Keratinocyte (primary cell): ENCODE data around the gene ATM. TPM values are rescaled to one million over a fixed set of nuclear protein-coding genes. Genes with fewer than 3 reads are reported as not detected.

ENCODE experiments used
- DNase-seq: peaks from one replicate; pipeline ENCODE4 v3.0.0-alpha.2; 2011; ENCODE audit warnings: low read depth, missing footprints, low spot score
- FAIRE-seq: peaks from 2 replicates; lab custom pipeline; 2011; peaks lifted over from hg19 to GRCh38; lab: Jason Lieb, UNC
- H2AFZ ChIP-seq: 2 replicates; pipeline ENCODE4 v1.6.0; 2012; ENCODE audit warnings: low read length, control low read depth, inconsistent platforms; ENCODE audit not compliant: control insufficient read depth
- H3K27ac ChIP-seq: 2 replicates; pipeline ENCODE4 v1.5.1; 2011; ENCODE audit warnings: low read length; ENCODE audit not compliant: control insufficient read depth, insufficient read depth
- H3K27me3 ChIP-seq: 3 replicates; pipeline ENCODE4 v1.6.0; 2011; ENCODE audit warnings: low read length; ENCODE audit not compliant: control insufficient read depth, insufficient read depth; ENCODE audit errors: extremely low read depth
- H3K36me3 ChIP-seq, 2 experiments: 2 replicates in 1 of 2; 3 replicates in 1 of 2; pipeline ENCODE4 v1.5.1; 2011; ENCODE audit warnings: low read length in 2 of 2, mild to moderate bottlenecking in 1 of 2; ENCODE audit not compliant: control insufficient read depth in 2 of 2, insufficient read depth in 2 of 2; ENCODE audit errors: extremely low read depth in 1 of 2
- H3K4me1 ChIP-seq: 3 replicates; pipeline ENCODE4 v1.5.1; 2011; ENCODE audit warnings: low read length; ENCODE audit not compliant: control insufficient read depth, insufficient read depth; ENCODE audit errors: extremely low read depth
- H3K4me2 ChIP-seq: 3 replicates; pipeline ENCODE4 v1.6.0; 2011; ENCODE audit warnings: low read depth, low read length; ENCODE audit not compliant: control insufficient read depth, insufficient read depth; ENCODE audit errors: extremely low read depth
- H3K4me3 ChIP-seq, 3 experiments: fragments of 200-600 bp in 1 of 3; sonication (generic) in 1 of 3; 2 replicates in 2 of 3; 3 replicates in 1 of 3; pipeline ENCODE4 v1.5.1; 2011 to 2016; ENCODE audit warnings: low read length in 3 of 3, mild to moderate bottlenecking in 3 of 3, control low read depth in 2 of 3, inconsistent platforms in 1 of 3, low read depth in 1 of 3, mixed read lengths in 1 of 3, mixed run types in 1 of 3, moderate library complexity in 1 of 3; ENCODE audit not compliant: control insufficient read depth in 2 of 3, insufficient read depth in 2 of 3; ENCODE audit errors: extremely low read depth in 1 of 3
- H3K79me2 ChIP-seq: 2 replicates; pipeline ENCODE4 v1.6.0; 2012; ENCODE audit warnings: low read length; ENCODE audit not compliant: control insufficient read depth, insufficient read depth
- H3K9ac ChIP-seq: 3 replicates; pipeline ENCODE4 v1.6.0; 2011; ENCODE audit warnings: low read length; ENCODE audit not compliant: control insufficient read depth, insufficient read depth; ENCODE audit errors: extremely low read depth
- H3K9me1 ChIP-seq: 3 replicates; pipeline ENCODE4 v1.6.0; 2011; ENCODE audit warnings: low read length; ENCODE audit not compliant: control insufficient read depth, insufficient read depth; ENCODE audit errors: extremely low read depth
- H3K9me3 ChIP-seq: 2 replicates; pipeline ENCODE4 v1.5.1; 2012; ENCODE audit warnings: low read depth, low read length; ENCODE audit not compliant: control insufficient read depth
- H4K20me1 ChIP-seq: 3 replicates; pipeline ENCODE4 v1.6.0; 2011; ENCODE audit warnings: low read length; ENCODE audit not compliant: control insufficient read depth, insufficient read depth; ENCODE audit errors: extremely low read depth
- CTCF ChIP-seq, 3 experiments: IDR thresholded peaks in 1 of 3; conservative IDR thresholded peaks in 1 of 3; optimal IDR thresholded peaks in 1 of 3; 2 replicates in 2 of 3; 3 replicates in 1 of 3; pipeline versions ENCODE3 to v1.5.1; 2011; ENCODE audit warnings: low read length in 3 of 3, mild to moderate bottlenecking in 3 of 3, moderate library complexity in 2 of 3, control low read depth in 1 of 3, inconsistent platforms in 1 of 3; ENCODE audit not compliant: insufficient read depth in 2 of 3; ENCODE audit errors: extremely low read depth in 1 of 3
- EZH2 ChIP-seq: IDR thresholded peaks from one replicate; pipeline ENCODE4 v1.6.1; 2012; ENCODE audit warnings: inconsistent platforms, mild to moderate bottlenecking, low read length, moderate library complexity
- dilution Hi-C: fragments of 300-500 bp; cut with MboI; formaldehyde crosslinking; loops from one replicate; pipeline ENCODE4 v1.7.0; 2020; ENCODE audit warnings: low sequenced_read_pairs; ENCODE audit not compliant: extremely low pct_ligation_motif_present
- polyA plus RNA-seq, 5 experiments: library from polyadenylated mRNA; depleted of rRNA in 3 of 5; stranded (reverse) in 3 of 5; stranded (forward) in 1 of 5; unstranded in 1 of 5; fragments of >200 nt; gene quantifications; 1 replicate in 1 of 5; 2 replicates in 3 of 5; 3 replicates in 1 of 5; pipeline versions ENCODE4 v1.2.1 to v1.2.3, GENCODE V29; 2011 to 2012; ENCODE audit warnings: missing spikeins in 2 of 5, low read depth in 1 of 5, low replicate concordance in 1 of 5

The ATM gene
- polyA plus RNA-seq, 1 donor (not counting 4 experiments of a cell fraction or from before 2014, with no cell fraction given) = 28.5 TPM

- no peak for DNase-seq
- dilution Hi-C loops = no loop called here
- Histone ChIP-seq H3K27ac (no peak overlapping the region), H3K9me1 (no peaks in the 10 kb centered on the region), H3K4me3 (no peak overlapping the region), H3K4me2 (no peak overlapping the region), H3K79me2 (no peaks in the 10 kb centered on the region), H3K27me3 (no peaks in the 10 kb centered on the region), H3K4me1 (peaks cover 12% of the 10 kb centered on the region), H3K36me3 (no peaks in the 10 kb centered on the region), H2AFZ (no peak overlapping the region), H4K20me1 (no peaks in the 10 kb centered on the region), H3K9ac (no peak overlapping the region), H3K9me3 (no peaks in the 10 kb centered on the region)
- no peak for TF ChIP-seq EZH2
- no peak for TF ChIP-seq CTCF (optimal IDR thresholded peaks at IDR 0.05 in 1 of 3, IDR thresholded peaks at IDR 0.05 in 1 of 3, conservative IDR thresholded peaks at IDR 0.05 in 1 of 3; ENCODE audit: extremely low read depth in 1 of 3, insufficient read depth in 2 of 3, low read length in 3 of 3)
- FAIRE-seq = no peak
These were observed 118.8 kb downstream of the ATM start for GRCh38 chr11:108341654-108342053.

- dilution Hi-C loops = no loop called here
- Histone ChIP-seq H3K27ac (no peak overlapping the region), H3K27me3 (no peaks in the 10 kb centered on the region), H3K9ac (no peak overlapping the region), H2AFZ (no peak overlapping the region), H3K9me3 (no peaks in the 10 kb centered on the region), H4K20me1 (no peaks in the 10 kb centered on the region), H3K9me1 (no peaks in the 10 kb centered on the region), H3K4me3 (no peak overlapping the region), H3K4me1 (peaks cover 12% of the 10 kb centered on the region), H3K36me3 (no peaks in the 10 kb centered on the region), H3K4me2 (no peak overlapping the region), H3K79me2 (no peaks in the 10 kb centered on the region)
- TF ChIP-seq EZH2 = no peak
- no peak for TF ChIP-seq CTCF (optimal IDR thresholded peaks at IDR 0.05 in 1 of 3, IDR thresholded peaks at IDR 0.05 in 1 of 3, conservative IDR thresholded peaks at IDR 0.05 in 1 of 3; ENCODE audit: extremely low read depth in 1 of 3, insufficient read depth in 2 of 3, low read length in 3 of 3)
- FAIRE-seq (no peak), DNase-seq (no peak)
These were observed 120.8 kb downstream of the ATM start for GRCh38 chr11:108343714-108344113.
